ENCODE measurements around the gene C12orf43.

DNA sequence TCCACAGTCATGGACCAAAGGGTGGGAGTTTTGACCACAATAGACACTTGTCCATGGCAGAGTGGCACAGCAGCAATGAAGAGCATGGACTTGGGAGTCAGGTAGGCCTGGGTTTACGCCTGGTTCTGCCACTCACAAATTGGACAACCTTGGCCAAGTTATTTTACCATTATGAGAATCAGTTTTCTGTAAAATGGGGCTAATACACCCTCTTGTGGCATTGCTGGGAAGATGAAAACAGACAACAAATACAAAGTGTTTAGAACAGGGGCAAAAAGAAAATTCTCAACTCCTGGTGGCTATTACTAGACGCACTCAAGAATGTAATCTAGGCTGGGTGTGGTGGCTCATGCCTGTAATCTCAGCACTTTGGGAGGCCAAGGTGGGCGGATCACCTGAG is 2.6 kb downstream of the C12orf43 start:
- TF ChIP-seq, protein P1, sequence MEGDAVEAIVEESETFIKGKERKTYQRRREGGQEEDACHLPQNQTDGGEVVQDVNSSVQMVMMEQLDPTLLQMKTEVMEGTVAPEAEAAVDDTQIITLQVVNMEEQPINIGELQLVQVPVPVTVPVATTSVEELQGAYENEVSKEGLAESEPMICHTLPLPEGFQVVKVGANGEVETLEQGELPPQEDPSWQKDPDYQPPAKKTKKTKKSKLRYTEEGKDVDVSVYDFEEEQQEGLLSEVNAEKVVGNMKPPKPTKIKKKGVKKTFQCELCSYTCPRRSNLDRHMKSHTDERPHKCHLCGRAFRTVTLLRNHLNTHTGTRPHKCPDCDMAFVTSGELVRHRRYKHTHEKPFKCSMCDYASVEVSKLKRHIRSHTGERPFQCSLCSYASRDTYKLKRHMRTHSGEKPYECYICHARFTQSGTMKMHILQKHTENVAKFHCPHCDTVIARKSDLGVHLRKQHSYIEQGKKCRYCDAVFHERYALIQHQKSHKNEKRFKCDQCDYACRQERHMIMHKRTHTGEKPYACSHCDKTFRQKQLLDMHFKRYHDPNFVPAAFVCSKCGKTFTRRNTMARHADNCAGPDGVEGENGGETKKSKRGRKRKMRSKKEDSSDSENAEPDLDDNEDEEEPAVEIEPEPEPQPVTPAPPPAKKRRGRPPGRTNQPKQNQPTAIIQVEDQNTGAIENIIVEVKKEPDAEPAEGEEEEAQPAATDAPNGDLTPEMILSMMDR (IDR thresholded peaks at IDR 0.05) = no peak
- no peak for TF ChIP-seq EZH2 (IDR thresholded peaks at IDR 0.05)
